A549 (cell line): ENCODE data around the gene RAB40A. TPM values are rescaled to one million over a fixed set of nuclear protein-coding genes. Genes with fewer than 3 reads are reported as not detected.

Experiments
- ATAC-seq, 2 experiments: fragments of 200-7000 bp in 1 of 2; fragments of >200 bp in 1 of 2; cut with Nextera tagmentation in 1 of 2; cut with Tn5 transposase in 1 of 2; 3 replicates each; pipeline versions ENCODE4 v1.8.0 to v1.9.1; 2018 to 2020; ENCODE audit warnings: mild to moderate bottlenecking in 1 of 2, moderate library complexity in 1 of 2
- CTCF ChIA-PET: fragments of 300-600 bp; sonication (Branson Sonifier 250); formaldehyde crosslinking; extraction: SDS; loops from one replicate; lab custom pipeline; 2021; ENCODE audit warnings: antibody characterized with exemption, inconsistent platforms; lab: Yijun Ruan, JAX
- POLR2A ChIA-PET: fragments of 350-600 bp; formaldehyde crosslinking; extraction: SDS; loops from one replicate; lab custom pipeline; 2021; ENCODE audit warnings: antibody characterized with exemption, inconsistent platforms; lab: Yijun Ruan, JAX
- DNase-seq, 2 experiments: peaks; one replicate each; pipeline versions ENCODE4 v3.0.0 to v3.0.0-alpha.2; 2011 to 2016; ENCODE audit warnings: low read depth in 1 of 2, low spot score in 1 of 2
- FAIRE-seq: peaks from 2 replicates; lab custom pipeline; 2011; peaks lifted over from hg19 to GRCh38; lab: Jason Lieb, UNC
- H3K27ac ChIP-seq, 2 experiments: fragments of >200 bp; sonication (Bioruptor Twin); formaldehyde crosslinking; 3 replicates each; pipeline ENCODE4 v1.5.1; 2016 to 2017
- H3K4me1 ChIP-seq: fragments of >200 bp; sonication (Bioruptor Twin); formaldehyde crosslinking; 3 replicates; pipeline ENCODE4 v1.6.1; 2016
- H3K4me2 ChIP-seq: fragments of >200 bp; sonication (Bioruptor Twin); formaldehyde crosslinking; 3 replicates; pipeline ENCODE4 v1.6.1; 2016
- H3K4me3 ChIP-seq: fragments of >200 bp; sonication (Bioruptor Twin); formaldehyde crosslinking; 3 replicates; pipeline ENCODE4 v1.5.1; 2016
- H3K9me3 ChIP-seq: fragments of >200 bp; sonication (Bioruptor Twin); formaldehyde crosslinking; 3 replicates; pipeline ENCODE4 v1.6.1; 2016
- CHD2 ChIP-seq: fragments of 150-350 bp; IDR thresholded peaks from 2 replicates; pipeline ENCODE4 v1.6.1; 2014; ENCODE audit warnings: low read length; ENCODE audit not compliant: partially characterized antibody
- E2F6 ChIP-seq: IDR thresholded peaks from 2 replicates; pipeline ENCODE4 v1.6.1; 2012; ENCODE audit warnings: low read depth, borderline replicate concordance
- EHF ChIP-seq: fragments of 250-450 bp; sonication (Bioruptor Pico); IDR thresholded peaks from 2 replicates; pipeline ENCODE4 v1.5.0; 2020; ENCODE audit warnings: mild to moderate bottlenecking
- ELK1 ChIP-seq: fragments of 150-350 bp; IDR thresholded peaks from 2 replicates; pipeline ENCODE4 v1.6.1; 2014; ENCODE audit warnings: low read depth, mild to moderate bottlenecking, low read length
- FOSB ChIP-seq: fragments of 250-450 bp; sonication (Bioruptor Pico); IDR thresholded peaks from 2 replicates; pipeline ENCODE4 v1.5.0; 2020; ENCODE audit warnings: mild to moderate bottlenecking, moderate library complexity
- FOSL2 ChIP-seq, 2 experiments: fragments of 450-650 bp in 1 of 2; fragments of >200 bp in 1 of 2; sonication (Bioruptor Twin) in 1 of 2; formaldehyde crosslinking; IDR thresholded peaks; 2 replicates each; pipeline versions ENCODE4 v1.5.0 to v1.6.1; 2016 to 2020; ENCODE audit warnings: mild to moderate bottlenecking in 1 of 2, moderate library complexity in 1 of 2
- FOXS1 ChIP-seq: fragments of 250-450 bp; sonication (Bioruptor Pico); IDR thresholded peaks from 2 replicates; pipeline ENCODE4 v1.5.0; 2020; ENCODE audit warnings: mild to moderate bottlenecking, moderate library complexity
- GATA3 ChIP-seq: IDR thresholded peaks from 2 replicates; pipeline ENCODE4 v1.6.1; 2012; ENCODE audit warnings: borderline replicate concordance
- HEYL ChIP-seq: fragments of 250-450 bp; sonication (Bioruptor Pico); IDR thresholded peaks from 2 replicates; pipeline ENCODE4 v1.8.0; 2021; ENCODE audit warnings: mild to moderate bottlenecking, moderate library complexity
- HOXB5 ChIP-seq: fragments of 250-450 bp; sonication (Bioruptor Pico); IDR thresholded peaks from 2 replicates; pipeline ENCODE4 v1.5.0; 2020; ENCODE audit warnings: mild to moderate bottlenecking, moderate library complexity
- JUNB ChIP-seq: fragments of >200 bp; sonication (Bioruptor Twin); formaldehyde crosslinking; IDR thresholded peaks from 2 replicates; pipeline ENCODE4 v1.6.1; 2016
- MAZ ChIP-seq: fragments of 150-350 bp; IDR thresholded peaks from 2 replicates; pipeline ENCODE4 v1.6.1; 2014; ENCODE audit warnings: antibody characterized with exemption, low read depth, low read length, borderline replicate concordance
- MYC ChIP-seq: IDR thresholded peaks from 2 replicates; pipeline ENCODE4 v1.6.1; 2012; ENCODE audit warnings: mild to moderate bottlenecking, inconsistent platforms, low read length, improper control_type of control experiment, borderline replicate concordance
- NR3C1 ChIP-seq: fragments of >200 bp; sonication (Bioruptor Twin); formaldehyde crosslinking; IDR thresholded peaks from 3 replicates; pipeline ENCODE4 v1.6.1; 2017
- PHF8 ChIP-seq: fragments of 200-600 bp; sonication (generic); IDR thresholded peaks from 2 replicates; pipeline ENCODE4 v1.6.1; 2016; ENCODE audit warnings: low read depth, mild to moderate bottlenecking, antibody characterized with exemption, moderate library complexity, borderline replicate concordance
- POLR2A ChIP-seq: IDR thresholded peaks from 2 replicates; pipeline ENCODE4 v1.6.1; 2012; ENCODE audit warnings: mild to moderate bottlenecking, low read length
- RNF2 ChIP-seq: fragments of 200-600 bp; sonication (generic); IDR thresholded peaks from 2 replicates; pipeline ENCODE4 v1.6.1; 2016; ENCODE audit warnings: low read depth, mild to moderate bottlenecking, antibody characterized with exemption, moderate library complexity, borderline replicate concordance
- ZFP36 ChIP-seq: fragments of 450-650 bp; IDR thresholded peaks from 2 replicates; pipeline ENCODE4 v1.6.1; 2014; ENCODE audit warnings: borderline replicate concordance; ENCODE audit not compliant: partially characterized antibody
- ZSCAN20 ChIP-seq: fragments of 250-450 bp; sonication (Bioruptor Pico); IDR thresholded peaks from 2 replicates; pipeline ENCODE4 v1.8.0; 2022; ENCODE audit warnings: mild to moderate bottlenecking, moderate library complexity
- WGBS: methylation state at CpG from one replicate; pipeline ENCODE4 v1.1.6; 2017; ENCODE audit errors: missing lambda C conversion rate; 5-methylcytosine and 5-hydroxymethylcytosine counted together
- polyA plus RNA-seq, 4 experiments: library from polyadenylated mRNA; depleted of rRNA in 3 of 4; stranded (reverse); fragments of >200 nt; fragmentation: RNase III in 1 of 4; extraction: RNeasy Plus Mini Kit Qiagen cat#74134 plus additional on column Dnase treatment in 1 of 4; gene quantifications; 2 replicates in 3 of 4; 3 replicates in 1 of 4; pipeline ENCODE4 v1.2.3, GENCODE V29; 2011 to 2017
- TF ChIP-seq, protein P1 (sequence below): fragments of 250-450 bp; sonication (Bioruptor Pico); IDR thresholded peaks from 2 replicates; pipeline ENCODE4 v1.5.0; 2021; ENCODE audit warnings: mild to moderate bottlenecking, moderate library complexity, borderline replicate concordance
- TF ChIP-seq, protein P2 (sequence below): IDR thresholded peaks from 2 replicates; pipeline ENCODE4 v1.6.1; 2012

The RAB40A gene
- polyA plus RNA-seq, 2 of the 4 experiments (the other 2 are of a cell fraction), result 0.03 TPM; not detected in 1

DNA sequence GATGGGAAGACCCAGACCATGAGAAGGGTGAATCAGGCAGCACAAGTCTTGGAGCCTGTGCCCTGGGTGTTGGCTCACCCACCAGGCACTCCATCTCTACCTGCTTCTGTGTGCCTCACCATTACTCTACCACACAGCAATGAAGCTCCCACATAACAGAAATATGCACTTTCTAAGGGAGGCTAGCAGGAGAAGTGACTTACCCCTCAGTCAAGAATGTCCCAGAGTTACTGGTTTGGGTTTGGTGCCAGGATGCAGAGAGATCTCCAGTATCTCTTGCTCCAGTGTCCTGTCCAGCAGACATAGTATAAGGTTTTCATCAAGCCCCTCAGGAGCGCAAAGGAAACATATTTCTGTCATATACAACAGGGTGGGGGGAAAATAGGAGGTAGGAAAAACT is 11.3 kb upstream of the RAB40A start:
- no peak overlapping the region for H3K4me2 ChIP-seq
- ATAC-seq, result no peak
- DNase-seq, result no peak

GRCh38 chrX:103529550-103529949 is 10.3 kb upstream of the RAB40A start:
- Histone ChIP-seq H3K9me3 (no peaks in the 10 kb centered on the region), H3K4me1 (no peaks in the 10 kb centered on the region), H3K27ac (no peak overlapping the region), H3K4me2 (no peak overlapping the region), H3K4me3 (no peak overlapping the region)
- DNase-seq (no peak), ATAC-seq (no peak), FAIRE-seq (peak; percentile 39)
- 56% methylated on average over 3 of the region's 3 CpGs for WGBS
- no peak for TF ChIP-seq E2F6
- TF ChIP-seq JUNB, result no peak
- no peak for TF ChIP-seq FOSL2 (IDR thresholded peaks at IDR 0.05)
- TF ChIP-seq FOSL2 (CRISPR knock-in tag; IDR thresholded peaks at IDR 0.05), result no peak
- TF ChIP-seq NR3C1, result no peak
- TF ChIP-seq HOXB5, result no peak
- TF ChIP-seq ELK1, result no peak
- TF ChIP-seq CHD2, result no peak
- TF ChIP-seq PHF8, result no peak
- no peak for TF ChIP-seq GATA3
- ChIA-PET POLR2A (no interaction called here), CTCF (interaction anchor here (0.9 to 1.5 kb wide), 2 partner anchors 101 to 182 kb away, joined by 3 to 4 read pairs; no protein-coding TSS in a partner anchor)

More for the DNA sequence above, 11.3 kb upstream of the RAB40A start:
- WGBS, result 73% methylated on average over 1 of the region's 1 CpG
- POLR2A ChIA-PET, result no interaction called here
- CTCF ChIA-PET, result interaction anchor here (1.5 kb wide), 1 partner anchor 100 kb away, joined by 4 read pairs; no protein-coding TSS in a partner anchor
- TF ChIP-seq GATA3, result no peak
- TF ChIP-seq MAZ, result no peak
- TF ChIP-seq ZSCAN20 (CRISPR knock-in tag), result no peak
- TF ChIP-seq RNF2, result no peak
- no peak for TF ChIP-seq FOXS1 (CRISPR knock-in tag)
- no peak for TF ChIP-seq MYC
- TF ChIP-seq HEYL, result no peak
- TF ChIP-seq POLR2A, result no peak
- no peak for TF ChIP-seq FOSL2 (IDR thresholded peaks at IDR 0.05)
- no peak for TF ChIP-seq FOSL2 (CRISPR knock-in tag; IDR thresholded peaks at IDR 0.05)
- no peak for TF ChIP-seq ZFP36
- TF ChIP-seq, protein P1, sequence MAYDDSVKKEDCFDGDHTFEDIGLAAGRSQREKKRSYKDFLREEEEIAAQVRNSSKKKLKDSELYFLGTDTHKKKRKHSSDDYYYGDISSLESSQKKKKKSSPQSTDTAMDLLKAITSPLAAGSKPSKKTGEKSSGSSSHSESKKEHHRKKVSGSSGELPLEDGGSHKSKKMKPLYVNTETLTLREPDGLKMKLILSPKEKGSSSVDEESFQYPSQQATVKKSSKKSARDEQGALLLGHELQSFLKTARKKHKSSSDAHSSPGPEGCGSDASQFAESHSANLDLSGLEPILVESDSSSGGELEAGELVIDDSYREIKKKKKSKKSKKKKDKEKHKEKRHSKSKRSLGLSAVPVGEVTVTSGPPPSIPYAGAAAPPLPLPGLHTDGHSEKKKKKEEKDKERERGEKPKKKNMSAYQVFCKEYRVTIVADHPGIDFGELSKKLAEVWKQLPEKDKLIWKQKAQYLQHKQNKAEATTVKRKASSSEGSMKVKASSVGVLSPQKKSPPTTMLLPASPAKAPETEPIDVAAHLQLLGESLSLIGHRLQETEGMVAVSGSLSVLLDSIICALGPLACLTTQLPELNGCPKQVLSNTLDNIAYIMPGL (CRISPR knock-in tag), result no peak
- TF ChIP-seq, protein P2, sequence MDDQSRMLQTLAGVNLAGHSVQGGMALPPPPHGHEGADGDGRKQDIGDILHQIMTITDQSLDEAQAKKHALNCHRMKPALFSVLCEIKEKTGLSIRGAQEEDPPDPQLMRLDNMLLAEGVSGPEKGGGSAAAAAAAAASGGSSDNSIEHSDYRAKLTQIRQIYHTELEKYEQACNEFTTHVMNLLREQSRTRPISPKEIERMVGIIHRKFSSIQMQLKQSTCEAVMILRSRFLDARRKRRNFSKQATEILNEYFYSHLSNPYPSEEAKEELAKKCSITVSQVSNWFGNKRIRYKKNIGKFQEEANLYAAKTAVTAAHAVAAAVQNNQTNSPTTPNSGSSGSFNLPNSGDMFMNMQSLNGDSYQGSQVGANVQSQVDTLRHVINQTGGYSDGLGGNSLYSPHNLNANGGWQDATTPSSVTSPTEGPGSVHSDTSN, result no peak
- TF ChIP-seq EHF, result no peak
- no peak for TF ChIP-seq FOSB (CRISPR knock-in tag)
- Histone ChIP-seq H3K9me3 (no peaks in the 10 kb centered on the region), H3K4me1 (no peaks in the 10 kb centered on the region), H3K4me3 (no peak overlapping the region), H3K27ac (no peak overlapping the region)
- FAIRE-seq, result no peak
